Activated T-cell treated with anti-CD3 and anti-CD28 coated beads for 4 hours (primary cell): ENCODE data around the gene CSF3R.

ENCODE experiments used
- DNase-seq: peaks from one replicate; pipeline ENCODE4 v3.0.0-alpha.2; 2020

The CSF3R gene

GRCh38 chr1:36455386-36455785 lies 27.3 kb downstream of the CSF3R start:
- DNase-seq = no peak

GRCh38 chr1:36453600-36454388 lies 28.9 kb downstream of the CSF3R start:
- no peak for DNase-seq

- no peak for DNase-seq
Measured at GRCh38 chr1:36453051-36453450, 29.7 kb downstream of the CSF3R start.

- DNase-seq = no peak
Measured at GRCh38 chr1:36450919-36451305, 31.8 kb downstream of the CSF3R start.

- peak; percentile 75 for DNase-seq
Measured at GRCh38 chr1:36450270-36450918, 32.3 kb downstream of the CSF3R start, which contains the start of gene OSCP1. OSCP1 (minus strand) TSS chr1:36450451; CDS start chr1:36450369, 82 bp downstream.

GRCh38 chr1:36448530-36449056 lies 34.1 kb downstream of the CSF3R start:
- no peak for DNase-seq

- DNase-seq = no peak
Measured at GRCh38 chr1:36447450-36447849, 35.3 kb downstream of the CSF3R start.

- DNase-seq = no peak
Measured at GRCh38 chr1:36446746-36447145, 36.0 kb downstream of the CSF3R start.

GRCh38 chr1:36446271-36446670 lies 36.4 kb downstream of the CSF3R start:
- DNase-seq = no peak

- DNase-seq = no peak
Measured at GRCh38 chr1:36443297-36443696, 39.4 kb downstream of the CSF3R start.

- DNase-seq = no peak
Measured at GRCh38 chr1:36442337-36442736, 40.4 kb downstream of the CSF3R start.

- DNase-seq = no peak
Measured at GRCh38 chr1:36440646-36441045, 42.1 kb downstream of the CSF3R start.

- no peak for DNase-seq
Measured at GRCh38 chr1:36440044-36440443, 42.7 kb downstream of the CSF3R start.

GRCh38 chr1:36438715-36439114 lies 44.0 kb downstream of the CSF3R start:
- no peak for DNase-seq

GRCh38 chr1:36436821-36437220 lies 45.9 kb downstream of the CSF3R start:
- DNase-seq = no peak

GRCh38 chr1:36433102-36433501 lies 49.6 kb downstream of the CSF3R start:
- no peak for DNase-seq

GRCh38 chr1:36432616-36433015 lies 50.1 kb downstream of the CSF3R start:
- DNase-seq = no peak

GRCh38 chr1:36425791-36426190 lies 56.9 kb downstream of the CSF3R start:
- DNase-seq = no peak

- DNase-seq = no peak
Measured at GRCh38 chr1:36421649-36422048, 61.1 kb downstream of the CSF3R start.

GRCh38 chr1:36420836-36421317 lies 61.8 kb downstream of the CSF3R start:
- peak; percentile 91 for DNase-seq

- no peak for DNase-seq
Measured at GRCh38 chr1:36420409-36420808, 62.3 kb downstream of the CSF3R start.

- DNase-seq = no peak
Measured at GRCh38 chr1:36419569-36419968, 63.1 kb downstream of the CSF3R start.

- DNase-seq = no peak
Measured at GRCh38 chr1:36419140-36419539, 63.6 kb downstream of the CSF3R start.

- DNase-seq = no peak
Measured at GRCh38 chr1:36417931-36418330, 64.8 kb downstream of the CSF3R start.
